Right lung (tissue), 10 donors: ENCODE results near the gene CLEC9A. TPM values are rescaled to one million over a fixed set of nuclear protein-coding genes. Genes with fewer than 3 reads are reported as not detected.
A peak's percentile ranks its signal among the peaks of the same experiment; 100 is the strongest.
"Not testable (repeated sequence)": the region's sequence is repeated elsewhere in the genome, so short reads cannot be mapped to it uniquely, and the experiment has no call there.

ENCODE experiments used
- DNase-seq, 2 donors: peaks; one replicate each; pipeline ENCODE4 v3.0.0-alpha.2; 2013
- long read RNA-seq, 8 donors: transcript quantifications; one replicate each; lab custom pipeline, GENCODE V29; 2026
- polyA plus RNA-seq, 5 donors: library from polyadenylated mRNA; unstranded; fragments of 120-200 nt; gene quantifications; one replicate each; pipeline versions ENCODE4 v1.2.1 to v1.2.3, GENCODE V29; 2013; ENCODE audit warnings: inconsistent platforms in 1 of 5, low replicate concordance in 1 of 5; ENCODE audit not compliant: insufficient read length in 5 of 5, insufficient read depth in 1 of 5

CLEC9A gene
- 1 to 10 TPM; 1.3 to 2.5 (median 1.8) TPM for polyA plus RNA-seq
- long read RNA-seq, donor 1, result 0 reads
- long read RNA-seq, donor 2, partial matches to known transcripts, result 0 of 5 reads
- long read RNA-seq, donor 2, other reads (novel, unspliced or antisense), result 5 of 5 reads
- long read RNA-seq, donor 3, partial matches to known transcripts, result 5 of 5 reads
- long read RNA-seq, donor 3, other reads (novel, unspliced or antisense), result 0 of 5 reads
- long read RNA-seq, donor 4, partial matches to known transcripts, result 0 of 5 reads
- long read RNA-seq, donor 4, other reads (novel, unspliced or antisense), result 5 of 5 reads
- long read RNA-seq, donor 5, result 0 reads
- long read RNA-seq, donor 6, partial matches to known transcripts, result 11 of 11 reads
- long read RNA-seq, donor 6, other reads (novel, unspliced or antisense), result 0 of 11 reads
- long read RNA-seq, donor 7, partial matches to known transcripts, result 0 of 8 reads
- long read RNA-seq, donor 7, other reads (novel, unspliced or antisense), result 8 of 8 reads
- long read RNA-seq, donor 8, result 0 reads

DNA sequence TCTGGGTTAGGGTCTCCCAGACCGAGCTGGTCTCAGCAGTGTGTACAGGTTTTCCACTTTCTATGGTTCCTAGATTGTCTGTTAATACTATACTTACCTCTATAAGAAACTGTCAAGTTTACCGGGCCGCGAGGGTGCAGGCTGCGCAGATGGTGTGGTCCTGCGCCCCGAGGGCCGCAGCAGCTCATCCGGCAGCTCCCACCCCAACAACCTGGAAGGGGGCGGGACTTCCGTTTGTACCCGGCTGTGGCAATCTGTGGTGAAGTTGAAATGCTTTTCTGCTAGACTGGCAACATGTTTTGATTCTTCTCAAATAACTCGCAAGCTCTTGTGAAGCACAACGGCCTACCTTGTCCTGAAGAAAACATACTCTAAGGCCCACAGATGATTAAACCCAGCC, at the start of gene CLEC9A:
Gene CLEC9A (plus strand): TSS at position 237 of the 400 bp plus-strand sequence. CDS start 22,006 bp downstream, outside the sequence.
- no peak for DNase-seq

- DNase-seq, result no peak
These were observed 38.6 kb upstream of the CLEC9A start for GRCh38 chr12:9991876-9992275.

DNA sequence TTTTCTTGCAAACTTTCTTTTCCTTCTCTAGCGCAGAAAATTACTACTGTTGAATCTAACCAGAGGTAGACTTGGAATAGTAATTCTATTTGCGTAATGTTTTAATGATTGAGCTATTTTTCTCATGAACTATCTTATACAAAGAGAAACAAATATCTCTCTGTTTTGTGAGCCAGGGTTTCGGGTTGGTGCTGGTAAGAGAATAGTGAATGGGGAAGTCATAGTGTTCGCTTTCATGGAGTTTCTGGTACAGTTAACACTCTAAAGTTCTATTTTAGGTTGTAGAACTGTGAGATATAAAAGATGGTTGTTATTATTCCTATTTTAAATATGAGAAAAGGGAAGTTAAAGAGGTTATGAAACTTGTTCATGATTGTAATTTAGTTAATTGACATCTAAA, 38.2 kb upstream of the CLEC9A start:
- no peak for DNase-seq

DNA sequence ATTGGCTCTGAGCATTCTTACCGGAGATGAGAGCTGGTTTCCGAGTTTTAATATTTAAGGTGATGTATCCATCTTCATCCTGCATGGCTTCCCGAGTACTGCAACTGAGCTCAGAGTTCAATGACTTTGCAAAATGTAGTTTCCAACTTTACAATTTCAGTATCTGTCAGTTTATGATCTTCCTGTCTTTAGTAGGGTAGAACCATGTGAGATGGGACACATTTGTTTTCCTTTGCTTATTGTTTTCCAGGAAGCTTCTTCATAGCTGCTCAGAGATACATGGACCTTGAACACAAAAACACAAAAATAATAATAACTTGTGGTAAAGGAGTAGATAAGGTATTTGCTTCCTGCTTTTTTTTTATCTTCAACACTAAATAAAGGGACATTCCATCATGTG, 31.5 kb upstream of the CLEC9A start, which contains the start of gene CLEC1B:
Gene CLEC1B (minus strand): TSS at position 106 of the 400 bp plus-strand sequence. CDS start 21 bp downstream, at position 85.
- DNase-seq, result no peak

- DNase-seq, result no peak
These were observed 29.2 kb upstream of the CLEC9A start for GRCh38 chr12:10001171-10001776.

DNA sequence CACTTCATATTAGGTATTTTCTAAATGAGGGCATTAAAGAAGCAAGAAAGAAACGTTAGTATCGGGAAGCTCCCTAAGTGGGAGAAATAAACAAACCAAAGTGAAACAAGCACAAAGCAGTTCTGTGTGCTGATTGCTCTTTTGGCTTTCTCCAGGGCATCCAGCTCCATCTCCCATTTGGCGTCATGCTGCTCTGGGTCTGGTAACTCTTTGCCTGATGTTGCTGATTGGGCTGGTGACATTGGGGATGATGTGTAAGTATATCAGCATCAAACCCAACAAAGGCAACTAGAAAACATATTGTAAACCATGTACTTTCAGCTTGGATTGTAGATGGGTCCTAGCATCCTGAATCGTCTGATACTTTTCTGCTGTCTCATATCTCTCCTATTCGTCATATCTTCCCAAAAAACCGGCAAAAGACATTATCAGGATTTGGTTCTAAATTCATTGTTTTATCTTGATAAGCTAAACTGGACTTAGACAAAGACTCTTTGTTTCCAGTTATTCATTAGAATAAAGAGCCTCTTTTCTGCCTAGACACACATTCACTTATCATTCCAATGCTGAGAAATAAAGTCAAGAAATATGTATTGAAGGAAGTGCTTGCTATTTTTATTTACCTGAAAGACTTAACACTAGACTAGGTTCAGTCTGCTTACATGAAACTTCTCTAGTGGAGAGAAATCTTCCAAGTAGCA, 17.7 kb upstream of the CLEC9A start:
- no peak for DNase-seq

DNA sequence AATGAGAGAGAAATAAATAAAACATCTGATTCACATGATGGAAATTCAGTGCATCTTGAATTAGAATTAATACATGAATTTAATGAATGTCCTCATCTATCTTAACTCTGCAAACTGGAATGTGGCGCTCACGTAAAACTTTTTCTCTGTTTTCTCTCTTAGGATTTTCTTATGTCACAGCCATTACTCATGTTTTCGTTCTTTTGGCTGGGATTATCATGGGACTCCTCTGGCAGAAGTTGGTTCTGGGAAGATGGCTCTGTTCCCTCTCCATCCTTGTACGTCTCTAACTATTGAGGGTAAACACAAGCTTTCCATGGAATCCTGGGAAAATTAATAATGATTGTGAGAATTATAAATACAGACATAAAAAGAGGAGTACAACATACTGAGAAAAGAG, 15.0 kb upstream of the CLEC9A start:
- DNase-seq, result no peak

DNA sequence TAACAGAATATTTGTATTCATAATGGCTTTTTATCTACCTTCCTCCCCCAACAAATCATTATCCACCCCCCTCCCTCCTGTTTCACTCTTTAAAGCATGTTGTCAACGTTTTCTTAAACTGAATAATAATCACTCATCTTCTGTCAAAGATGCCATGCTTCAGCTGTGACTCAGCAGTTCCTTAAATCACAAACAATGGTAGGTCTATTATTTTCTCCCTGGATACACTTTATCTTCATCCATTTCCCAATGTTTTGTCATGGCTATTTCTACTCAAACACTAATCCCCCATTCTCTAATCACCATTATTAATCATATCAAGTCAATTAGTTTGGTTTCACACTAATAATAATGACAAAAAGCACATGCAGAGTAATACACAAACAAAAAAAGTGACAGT, 13.6 kb upstream of the CLEC9A start:
- DNase-seq, result no peak

DNA sequence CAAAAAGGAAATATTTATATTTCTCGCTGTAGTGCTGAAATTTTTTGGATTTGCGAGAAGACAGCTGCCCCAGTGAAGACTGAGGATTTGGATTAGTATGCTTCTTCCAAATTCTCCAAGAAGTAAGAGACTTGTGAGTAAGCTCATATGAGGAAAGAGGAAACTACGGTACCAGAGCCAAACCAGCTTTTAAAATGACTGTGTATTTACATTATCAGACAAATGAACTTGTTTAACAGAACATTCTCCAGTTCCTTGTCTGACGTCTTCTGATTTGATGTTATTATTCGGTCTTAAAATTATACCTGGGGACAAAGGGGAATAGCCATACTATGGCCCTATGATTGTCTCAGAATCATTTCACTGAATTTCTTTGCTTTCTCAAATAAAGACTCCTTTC, 12.1 kb upstream of the CLEC9A start:
- DNase-seq, result no peak

- DNase-seq, result no peak
These were observed 9.1 kb upstream of the CLEC9A start for GRCh38 chr12:10021342-10021741.

GRCh38 chr12:10025236-10025635, 5.2 kb upstream of the CLEC9A start:
- DNase-seq, result no peak

DNA sequence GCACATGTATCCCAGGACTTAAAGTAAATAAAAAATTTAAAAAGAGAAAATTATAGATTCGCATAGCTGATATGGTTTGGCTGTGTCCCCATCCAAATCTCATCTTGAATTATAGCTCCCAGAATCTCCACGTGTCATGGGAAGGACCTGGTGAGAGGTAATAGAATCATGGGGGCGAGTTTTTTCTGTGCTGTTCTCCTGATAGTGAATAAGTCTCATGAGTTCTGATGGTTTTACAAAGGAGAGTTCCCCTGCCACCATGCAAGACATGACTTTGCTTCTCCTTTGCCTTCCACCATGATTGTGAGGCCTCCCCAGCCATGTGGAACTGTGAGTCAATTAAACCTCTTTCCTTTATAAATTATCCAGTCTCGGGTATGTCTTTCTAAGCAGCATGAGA, 3.8 kb upstream of the CLEC9A start:
- DNase-seq, result not testable (repeated sequence)

DNA sequence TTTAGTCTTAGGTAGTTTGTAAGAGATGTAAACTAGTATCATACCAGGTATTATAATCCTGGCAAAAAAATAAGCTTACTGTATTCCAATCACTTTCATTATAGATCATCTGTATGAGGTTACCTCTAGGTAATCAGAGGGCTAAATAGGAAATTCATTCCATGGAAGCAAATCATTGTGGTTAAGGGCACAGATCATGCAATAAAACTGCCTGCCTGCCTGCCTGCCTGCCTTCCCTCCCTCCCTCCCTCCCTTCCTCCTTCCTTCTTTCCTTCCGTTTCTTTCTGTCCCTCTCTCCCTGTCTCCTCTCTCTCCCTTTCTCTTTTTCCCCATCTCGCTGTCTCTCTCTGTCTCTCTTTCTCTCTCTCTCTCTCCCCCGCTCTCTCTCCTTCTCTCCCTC, 3.2 kb upstream of the CLEC9A start:
- DNase-seq, result no peak

GRCh38 chr12:10027721-10028120, 2.8 kb upstream of the CLEC9A start:
- DNase-seq, result no peak

DNA sequence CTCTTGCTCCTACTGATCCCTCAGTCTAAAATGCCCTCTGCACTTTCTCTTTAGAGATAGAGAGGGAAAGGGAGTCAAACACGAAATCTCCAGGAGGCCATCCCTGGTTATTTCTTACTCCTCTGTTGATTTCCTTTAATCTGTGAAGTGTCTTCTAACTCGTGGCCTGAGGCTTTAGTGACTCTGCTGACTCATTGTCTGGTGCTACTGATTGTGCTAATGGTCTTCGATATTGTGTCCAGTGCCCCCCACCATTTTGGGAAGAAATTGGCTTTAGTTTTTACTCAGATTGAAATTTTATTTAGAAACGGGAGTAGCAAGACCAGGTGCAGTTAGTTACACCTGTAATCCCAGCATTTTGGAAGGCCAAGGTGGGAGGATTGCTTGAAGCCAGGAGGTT, 839 bp downstream of the CLEC9A start:
- no peak for DNase-seq

GRCh38 chr12:10031771-10032175, 1.3 kb downstream of the CLEC9A start:
- DNase-seq, result no peak

GRCh38 chr12:10033783-10034545, 3.5 kb downstream of the CLEC9A start:
- peak in 1 of 2 donors; percentile 12 for DNase-seq

- no peak for DNase-seq
These were observed 11.7 kb downstream of the CLEC9A start for GRCh38 chr12:10042167-10042566.

GRCh38 chr12:10048526-10048925, 18.0 kb downstream of the CLEC9A start:
- no peak for DNase-seq

DNA sequence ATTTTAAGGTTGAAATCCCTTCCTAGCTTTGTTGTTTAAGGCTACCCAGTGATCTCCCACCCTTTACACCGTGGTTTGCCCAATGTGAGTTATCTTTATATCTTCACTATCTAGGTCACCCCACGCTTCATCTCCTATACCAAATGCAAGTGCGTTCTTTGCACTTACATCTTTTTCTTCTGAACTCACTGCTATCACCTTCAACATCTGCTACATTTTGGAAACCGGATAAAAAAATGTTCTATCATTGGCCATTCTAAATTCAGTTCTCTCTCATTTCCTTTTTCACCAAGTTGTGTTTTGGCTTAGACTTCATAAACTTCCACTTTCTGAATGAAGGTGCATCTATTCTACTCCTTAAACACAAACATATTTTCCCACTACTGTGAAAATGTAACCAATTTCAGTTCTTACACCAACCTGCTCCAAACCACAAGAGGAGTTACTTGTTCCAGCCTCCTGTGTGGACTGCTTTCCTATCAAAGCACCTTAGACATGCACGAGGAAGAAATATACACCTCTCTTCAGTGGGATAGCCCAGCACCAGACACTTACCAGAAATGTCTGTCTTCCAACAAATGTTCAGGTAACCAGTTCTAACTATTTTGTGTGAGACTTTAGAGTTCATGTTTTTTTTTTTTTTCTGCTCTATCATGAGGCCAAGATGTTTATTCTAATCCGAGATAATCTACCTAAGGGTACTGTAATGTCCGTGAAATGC, 21.9 kb downstream of the CLEC9A start:
- DNase-seq, result no peak

DNA sequence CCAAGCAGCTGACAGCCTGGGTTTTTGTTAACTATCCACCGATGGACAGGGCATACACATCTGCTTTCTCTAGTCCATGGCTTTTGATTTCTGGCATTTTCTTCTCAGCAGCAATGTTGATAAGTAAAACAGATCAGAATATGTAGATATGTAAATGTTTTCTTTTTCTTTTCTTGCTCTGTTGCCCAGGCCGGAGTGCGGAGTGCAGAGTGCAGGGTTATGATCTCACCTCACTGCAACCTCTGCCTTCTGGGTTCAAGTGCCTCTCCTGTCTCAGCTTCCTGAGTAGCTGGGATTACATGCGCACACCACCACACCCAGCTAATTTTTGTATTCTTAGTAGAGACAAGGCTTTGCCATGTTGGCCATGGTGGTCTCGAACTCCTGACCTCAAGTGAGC, 27.9 kb downstream of the CLEC9A start:
- DNase-seq, result no peak
